Hepatocyte (in vitro differentiated cells): ENCODE results near the gene OLIG2. TPM values are rescaled to one million over a fixed set of nuclear protein-coding genes. Genes with fewer than 3 reads are reported as not detected.

Experiments
- DNase-seq: peaks from one replicate; pipeline ENCODE4 v3.0.0-alpha.2; 2016; ENCODE audit warnings: low spot score
- H2AFZ ChIP-seq: fragments of 200-600 bp; sonication (generic); 2 replicates; pipeline ENCODE4 v1.6.0; 2016; ENCODE audit warnings: antibody characterized with exemption, mild to moderate bottlenecking
- H3K27ac ChIP-seq: fragments of 200-600 bp; sonication (generic); 2 replicates; pipeline ENCODE4 v1.5.1; 2016; ENCODE audit warnings: mild to moderate bottlenecking
- H3K27me3 ChIP-seq: fragments of 200-600 bp; sonication (generic); 2 replicates; pipeline ENCODE4 v1.6.1; 2016
- H3K36me3 ChIP-seq: fragments of 200-600 bp; sonication (generic); replicated peaks from 2 replicates; pipeline ENCODE4 v1.5.1; 2016; ENCODE audit warnings: low read depth; ENCODE audit not compliant: insufficient read depth
- H3K4me1 ChIP-seq: fragments of 200-600 bp; sonication (generic); 2 replicates; pipeline ENCODE4 v1.5.1; 2016; ENCODE audit warnings: mild to moderate bottlenecking, moderate library complexity; ENCODE audit not compliant: insufficient read depth
- H3K4me2 ChIP-seq: fragments of 200-600 bp; sonication (generic); 2 replicates; pipeline ENCODE4 v1.6.0; 2016
- H3K4me3 ChIP-seq: fragments of 200-600 bp; sonication (generic); 2 replicates; pipeline ENCODE4 v1.5.1; 2016; ENCODE audit warnings: mild to moderate bottlenecking
- H3K79me2 ChIP-seq: fragments of 200-600 bp; sonication (generic); 2 replicates; pipeline ENCODE4 v1.6.0; 2017; ENCODE audit warnings: mild to moderate bottlenecking
- H3K9me2 ChIP-seq: fragments of 200-600 bp; sonication (generic); replicated peaks from 2 replicates; pipeline ENCODE4 v1.6.0; 2017; ENCODE audit warnings: mild to moderate bottlenecking; ENCODE audit not compliant: insufficient read depth
- H3K9me3 ChIP-seq: fragments of 200-600 bp; sonication (generic); 2 replicates; pipeline ENCODE4 v1.5.1; 2016; ENCODE audit warnings: low read depth, mild to moderate bottlenecking
- H4K20me1 ChIP-seq: fragments of 200-600 bp; sonication (generic); 2 replicates; pipeline ENCODE4 v1.6.0; 2016; ENCODE audit warnings: mild to moderate bottlenecking; ENCODE audit not compliant: insufficient read depth, poor library complexity, severe bottlenecking
- EZH2 ChIP-seq: fragments of 200-600 bp; sonication (generic); IDR thresholded peaks from 2 replicates; pipeline ENCODE4 v1.6.1; 2016; ENCODE audit warnings: antibody characterized with exemption, mild to moderate bottlenecking, borderline replicate concordance
- EZH2phosphoT487 ChIP-seq: fragments of 200-600 bp; sonication (generic); IDR thresholded peaks from one replicate; pipeline ENCODE4 v1.6.1; 2018; ENCODE audit warnings: antibody characterized with exemption, mild to moderate bottlenecking, low read depth, moderate library complexity; ENCODE audit not compliant: unreplicated experiment, severe bottlenecking
- WGBS: methylation state at CpG from one replicate; pipeline ENCODE4 v1.1.6; 2016; ENCODE audit warnings: low lambda C conversion rate; ENCODE audit errors: missing lambda C conversion rate; 5-methylcytosine and 5-hydroxymethylcytosine counted together
- polyA plus RNA-seq: library from polyadenylated mRNA; unstranded; fragments of >200 nt; fragmentation: Nextera tagmentation; extraction: Ambion mirVana; gene quantifications from 2 replicates; pipeline ENCODE4 v1.2.1, GENCODE V29; 2016
- total RNA-seq: library from RNA; depleted of rRNA; stranded (reverse); fragments of >200 nt; gene quantifications from 2 replicates; pipeline ENCODE4 v1.2.3, GENCODE V29; 2014
- TF ChIP-seq, protein P1 (sequence below): fragments of 200-600 bp; sonication (generic); IDR thresholded peaks from 2 replicates; pipeline ENCODE4 v1.5.1; 2016; ENCODE audit warnings: antibody characterized with exemption, mild to moderate bottlenecking; ENCODE audit not compliant: poor library complexity

Gene OLIG2
- total and polyA plus RNA-seq, 2 experiments from 2014 or later: not detected

DNA sequence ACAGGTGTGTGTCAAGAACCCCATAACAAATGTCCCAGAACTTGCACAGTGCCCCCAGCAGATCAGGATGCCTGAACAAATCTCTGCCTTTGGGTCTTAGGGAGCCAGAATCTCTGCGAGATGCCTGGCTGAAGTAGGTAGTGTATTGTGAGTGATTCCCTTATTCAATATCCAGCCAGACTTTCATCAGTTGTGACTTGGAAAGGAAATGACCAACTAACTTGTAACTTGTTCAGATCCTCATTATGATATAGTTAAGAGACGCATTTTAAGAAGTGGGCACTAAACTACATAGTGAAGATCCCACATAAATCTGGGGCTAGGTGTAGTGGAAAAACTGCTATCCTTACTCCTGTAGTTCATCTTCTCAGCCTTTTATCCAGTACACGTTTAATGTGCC lies 11.8 kb downstream of the OLIG2 start:
- Histone ChIP-seq H3K79me2 (no peaks in the 10 kb centered on the region), H4K20me1 (no peaks in the 10 kb centered on the region), H3K9me3 (no peaks in the 10 kb centered on the region), H3K4me1 (no peaks in the 10 kb centered on the region), H3K9me2 (no peaks in the 10 kb centered on the region), H3K27ac (no peak overlapping the region), H2AFZ (no peak overlapping the region), H3K4me3 (no peak overlapping the region), H3K36me3 (no peaks in the 10 kb centered on the region), H3K27me3 (peaks cover 73% of the 10 kb centered on the region), H3K4me2 (no peak overlapping the region)
- WGBS: 86% methylated on average over 3 of the region's 3 CpGs
- DNase-seq: no peak
- TF ChIP-seq, protein P1, sequence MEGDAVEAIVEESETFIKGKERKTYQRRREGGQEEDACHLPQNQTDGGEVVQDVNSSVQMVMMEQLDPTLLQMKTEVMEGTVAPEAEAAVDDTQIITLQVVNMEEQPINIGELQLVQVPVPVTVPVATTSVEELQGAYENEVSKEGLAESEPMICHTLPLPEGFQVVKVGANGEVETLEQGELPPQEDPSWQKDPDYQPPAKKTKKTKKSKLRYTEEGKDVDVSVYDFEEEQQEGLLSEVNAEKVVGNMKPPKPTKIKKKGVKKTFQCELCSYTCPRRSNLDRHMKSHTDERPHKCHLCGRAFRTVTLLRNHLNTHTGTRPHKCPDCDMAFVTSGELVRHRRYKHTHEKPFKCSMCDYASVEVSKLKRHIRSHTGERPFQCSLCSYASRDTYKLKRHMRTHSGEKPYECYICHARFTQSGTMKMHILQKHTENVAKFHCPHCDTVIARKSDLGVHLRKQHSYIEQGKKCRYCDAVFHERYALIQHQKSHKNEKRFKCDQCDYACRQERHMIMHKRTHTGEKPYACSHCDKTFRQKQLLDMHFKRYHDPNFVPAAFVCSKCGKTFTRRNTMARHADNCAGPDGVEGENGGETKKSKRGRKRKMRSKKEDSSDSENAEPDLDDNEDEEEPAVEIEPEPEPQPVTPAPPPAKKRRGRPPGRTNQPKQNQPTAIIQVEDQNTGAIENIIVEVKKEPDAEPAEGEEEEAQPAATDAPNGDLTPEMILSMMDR: no peak
- no peak for TF ChIP-seq EZH2phosphoT487
- TF ChIP-seq EZH2: no peak

DNA sequence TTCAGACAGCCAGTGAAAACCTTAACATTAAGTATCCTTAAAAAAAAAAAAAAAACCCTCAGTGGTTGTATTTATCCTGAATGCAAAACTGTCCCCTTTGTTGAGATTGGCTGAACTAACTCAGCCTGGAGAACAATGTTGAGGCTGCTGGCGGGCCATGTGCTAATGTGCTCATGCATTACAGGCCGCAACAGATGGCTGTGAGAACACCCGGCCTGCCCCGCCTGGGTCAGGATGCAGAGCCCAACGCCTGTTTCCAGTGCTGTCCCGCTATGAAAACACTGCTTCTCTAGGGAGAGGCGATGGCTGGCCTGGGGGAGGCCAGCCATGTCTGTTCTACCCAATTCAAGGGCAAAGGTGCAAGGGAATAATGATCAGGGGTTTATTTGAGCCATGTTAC lies 13.8 kb downstream of the OLIG2 start:
- TF ChIP-seq EZH2: no peak
- TF ChIP-seq, protein P1: no peak
- no peak for TF ChIP-seq EZH2phosphoT487
- Histone ChIP-seq H3K4me3 (no peak overlapping the region), H4K20me1 (no peaks in the 10 kb centered on the region), H3K27ac (no peak overlapping the region), H3K4me2 (no peak overlapping the region), H3K9me2 (no peaks in the 10 kb centered on the region), H3K27me3 (peaks cover 66% of the 10 kb centered on the region), H3K36me3 (no peaks in the 10 kb centered on the region), H2AFZ (no peak overlapping the region), H3K79me2 (no peaks in the 10 kb centered on the region), H3K9me3 (no peaks in the 10 kb centered on the region), H3K4me1 (no peaks in the 10 kb centered on the region)
- 85% methylated on average over 7 of the region's 7 CpGs for WGBS
- DNase-seq: no peak

DNA sequence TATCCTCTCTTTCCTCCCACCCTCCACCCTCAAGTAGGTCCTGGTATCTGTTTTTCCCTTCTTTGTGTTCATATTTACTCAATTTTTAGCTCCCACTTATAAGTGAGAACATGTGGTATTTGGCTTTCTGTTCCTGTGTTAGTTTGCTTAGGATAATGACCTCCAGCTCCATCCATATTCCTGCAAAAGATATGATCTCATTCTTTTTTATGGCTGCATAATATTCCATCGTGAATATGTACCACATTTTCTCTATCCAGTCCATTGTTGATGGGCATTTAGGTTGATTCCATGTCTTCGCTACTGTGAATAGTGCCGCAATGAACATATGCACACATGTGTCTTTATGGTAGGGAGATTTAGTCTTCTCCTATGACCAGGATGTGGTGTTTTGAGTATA lies 14.5 kb downstream of the OLIG2 start:
- H3K27me3 ChIP-seq: peaks cover 66% of the 10 kb centered on the region
- WGBS: 93% methylated on average over 3 of the region's 3 CpGs
- H3K79me2 ChIP-seq: no peaks in the 10 kb centered on the region
- no peaks in the 10 kb centered on the region for H3K9me2 ChIP-seq
- H3K4me3 ChIP-seq: no peak overlapping the region
- TF ChIP-seq EZH2phosphoT487 (no peak), EZH2 (no peak)
- TF ChIP-seq, protein P1: no peak
- no peaks in the 10 kb centered on the region for H3K4me1 ChIP-seq
- no peaks in the 10 kb centered on the region for H3K9me3 ChIP-seq
- H2AFZ ChIP-seq: no peak overlapping the region
- no peak for DNase-seq
- no peak overlapping the region for H3K27ac ChIP-seq
- H4K20me1 ChIP-seq: no peaks in the 10 kb centered on the region
- no peak overlapping the region for H3K4me2 ChIP-seq
- no peaks in the 10 kb centered on the region for H3K36me3 ChIP-seq

DNA sequence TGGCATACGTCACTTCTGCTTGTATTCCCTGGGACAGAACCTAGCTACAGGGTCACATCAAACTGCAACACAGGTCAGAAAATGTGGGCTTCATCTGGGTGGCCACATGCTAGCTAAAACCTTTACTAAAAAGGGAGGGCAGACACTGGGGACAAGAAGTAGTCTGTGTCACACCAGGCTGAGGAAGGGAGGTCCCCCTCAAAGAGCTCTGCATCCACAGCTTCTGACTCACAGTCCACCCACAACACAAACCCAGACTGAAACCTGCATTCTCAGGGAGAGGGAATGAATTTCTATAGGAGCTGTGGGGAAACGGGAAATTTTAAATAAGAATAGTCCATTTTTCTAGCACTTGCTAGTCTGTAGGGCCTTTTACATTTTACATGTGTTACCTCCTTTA lies 16.2 kb downstream of the OLIG2 start:
- Histone ChIP-seq H3K9me3 (no peaks in the 10 kb centered on the region), H3K27ac (no peak overlapping the region), H3K36me3 (no peaks in the 10 kb centered on the region), H3K4me2 (no peak overlapping the region), H3K4me3 (no peak overlapping the region), H2AFZ (no peak overlapping the region), H3K79me2 (no peaks in the 10 kb centered on the region), H3K27me3 (peaks cover 64% of the 10 kb centered on the region), H3K4me1 (no peaks in the 10 kb centered on the region), H3K9me2 (no peaks in the 10 kb centered on the region), H4K20me1 (no peaks in the 10 kb centered on the region)
- WGBS: 54% methylated on average over 2 of the region's 2 CpGs
- TF ChIP-seq, protein P1: no peak
- no peak for TF ChIP-seq EZH2
- TF ChIP-seq EZH2phosphoT487: no peak
- no peak for DNase-seq
